ELF-1 (cell line): ENCODE measurements around the gene COPS8.

Experiments
- DNase-seq: peaks from one replicate; pipeline ENCODE4 v3.0.0-alpha.2; 2016; ENCODE audit warnings: low read depth, low spot score

Gene COPS8

DNA sequence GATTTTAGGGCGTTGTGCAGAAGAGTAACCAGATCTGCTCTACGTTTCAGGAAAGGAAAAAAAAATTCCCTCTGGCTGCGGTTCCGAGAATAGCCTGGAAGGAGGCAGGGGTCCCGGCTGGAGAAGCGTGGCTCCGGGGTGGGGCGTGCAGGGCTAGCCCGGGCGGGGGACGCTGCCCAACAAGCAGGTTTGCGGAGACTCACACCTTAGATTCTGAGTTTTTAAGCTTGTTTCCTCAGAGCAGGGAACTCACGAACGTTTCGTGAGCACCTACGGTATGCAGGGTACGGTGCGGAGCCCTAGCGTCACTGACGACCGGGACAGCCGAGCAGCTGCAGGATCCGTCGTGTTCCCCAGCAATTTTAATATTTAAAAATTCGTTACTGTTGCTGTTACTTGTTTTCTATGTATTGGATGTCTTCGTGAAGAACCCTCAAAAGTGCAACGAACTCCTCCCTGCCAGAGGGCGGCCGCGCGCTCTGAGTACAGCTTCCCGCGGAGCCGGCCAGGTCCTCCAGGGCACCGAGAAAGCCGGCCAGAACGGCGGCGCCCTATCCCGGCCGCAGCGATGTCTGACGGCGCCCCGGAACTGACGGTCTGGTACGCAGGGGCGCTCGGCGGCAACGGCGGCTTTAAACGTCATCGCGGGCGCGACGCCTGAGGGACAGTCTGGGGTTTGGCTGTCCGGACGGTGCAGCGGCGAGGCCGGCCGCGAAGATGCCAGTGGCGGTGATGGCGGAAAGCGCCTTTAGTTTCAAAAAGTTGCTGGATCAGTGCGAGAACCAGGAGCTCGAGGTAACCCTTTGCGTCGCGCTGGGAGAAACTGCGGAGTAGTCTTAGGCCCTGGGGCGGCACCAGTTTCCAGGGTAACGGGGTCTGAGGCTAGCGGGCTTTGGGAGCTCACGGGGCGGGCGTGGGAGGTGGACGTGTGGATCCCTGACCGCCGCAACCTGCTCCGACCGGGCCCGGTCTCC lies at the start of gene COPS8:
TSS of gene COPS8 (plus strand) at position 642 of the 974 bp plus-strand sequence. CDS start at position 718, 76 bp downstream.
- peak; percentile 95 for DNase-seq

DNA sequence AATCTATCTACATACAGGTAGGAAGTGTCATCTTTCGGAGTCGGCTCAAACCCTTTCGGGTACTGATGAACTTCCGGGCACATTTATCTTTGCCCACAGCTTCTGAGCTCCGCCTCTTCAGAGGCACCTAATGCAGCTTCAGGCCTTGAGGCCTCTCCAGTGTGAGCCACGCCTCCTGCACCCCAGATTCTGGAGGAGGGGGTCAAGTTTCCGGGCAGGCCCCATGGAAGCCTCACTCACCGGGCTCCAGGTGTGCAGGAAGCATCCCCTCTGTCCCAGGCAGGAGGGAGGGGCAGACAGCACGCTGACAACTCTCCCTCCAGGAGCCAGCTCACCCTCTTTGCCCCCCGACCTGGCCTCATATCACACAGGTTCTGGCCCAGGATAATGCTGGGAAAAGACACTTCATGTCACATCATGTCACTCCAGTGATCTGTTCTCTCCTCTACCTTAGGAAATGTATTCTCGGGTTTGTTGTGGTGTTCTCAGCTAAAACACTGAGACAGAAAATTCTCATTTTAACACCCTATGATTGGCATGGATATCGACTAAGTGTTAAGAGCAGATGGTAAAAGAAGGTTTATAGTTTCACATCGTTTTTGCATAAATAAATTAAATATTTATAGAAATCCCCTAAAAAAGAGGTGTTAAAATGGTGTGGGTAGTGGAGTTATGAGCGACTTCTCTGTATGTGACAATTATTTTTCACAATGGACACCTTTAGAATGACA lies 46.2 kb upstream of the COPS8 start:
- no peak for DNase-seq

GRCh38 chr2:237041231-237041630 lies 44.5 kb upstream of the COPS8 start:
- DNase-seq, result no peak

- no peak for DNase-seq
Measured at GRCh38 chr2:237042101-237042500, 43.6 kb upstream of the COPS8 start.

DNA sequence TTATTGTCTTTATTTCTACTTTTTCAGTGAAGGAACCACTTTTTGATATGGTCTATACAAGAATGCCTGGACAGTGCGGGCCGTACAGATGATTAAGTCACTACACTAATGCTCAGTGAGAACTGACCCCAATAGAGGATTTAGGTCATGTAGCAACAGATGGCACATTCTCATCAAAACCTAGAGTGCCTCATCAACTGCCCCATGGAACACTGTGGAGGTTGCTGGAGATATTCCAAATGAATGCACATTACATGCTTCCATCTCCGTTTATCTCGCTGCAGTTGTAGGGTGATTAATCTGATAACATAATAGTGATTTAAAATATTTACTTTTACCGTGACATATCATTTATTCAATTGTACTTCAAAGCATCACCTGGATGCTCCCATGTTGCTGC lies 41.8 kb upstream of the COPS8 start:
- DNase-seq, result no peak

GRCh38 chr2:237044281-237044680 lies 41.4 kb upstream of the COPS8 start:
- no peak for DNase-seq

DNA sequence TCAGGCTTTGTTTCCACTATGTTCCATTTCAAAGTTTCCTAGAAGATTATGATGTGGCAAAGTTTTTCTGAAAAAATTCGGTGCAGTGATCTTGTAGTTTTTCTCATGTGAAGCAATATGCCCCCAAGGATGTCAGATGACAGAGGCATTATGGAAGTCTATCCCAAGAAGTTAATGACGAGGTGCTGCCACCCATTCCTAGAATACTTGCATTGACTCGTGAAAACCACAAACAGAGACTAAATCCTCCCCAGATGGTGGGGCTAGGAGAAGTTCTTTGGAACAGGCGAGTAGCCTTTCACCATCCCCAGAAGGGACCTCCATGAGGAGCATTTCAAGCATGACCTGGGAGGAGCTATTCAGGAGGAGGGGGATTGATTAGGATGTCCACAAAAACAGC lies 40.2 kb upstream of the COPS8 start:
- no peak for DNase-seq

DNA sequence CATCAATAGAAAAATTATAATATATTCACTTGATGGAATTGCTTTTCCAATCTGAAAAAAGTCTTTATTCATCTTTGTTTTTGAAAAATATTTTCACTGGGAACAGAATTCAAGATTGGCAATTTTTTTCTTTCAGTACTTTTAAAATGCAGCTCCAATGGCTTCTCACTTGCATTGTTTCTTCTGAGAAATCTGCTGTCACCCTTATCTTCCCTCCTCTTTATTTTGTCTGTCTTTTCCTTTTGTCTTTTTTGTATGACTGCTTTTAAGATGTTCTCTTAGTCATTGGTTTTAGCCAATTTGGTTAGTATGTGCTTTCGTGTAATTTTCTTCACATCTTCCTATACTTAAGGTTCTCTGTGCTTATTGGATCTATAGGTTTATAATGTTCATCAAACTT lies 37.1 kb upstream of the COPS8 start:
- DNase-seq, result no peak

- no peak for DNase-seq
Measured at GRCh38 chr2:237051861-237052260, 33.8 kb upstream of the COPS8 start.

DNA sequence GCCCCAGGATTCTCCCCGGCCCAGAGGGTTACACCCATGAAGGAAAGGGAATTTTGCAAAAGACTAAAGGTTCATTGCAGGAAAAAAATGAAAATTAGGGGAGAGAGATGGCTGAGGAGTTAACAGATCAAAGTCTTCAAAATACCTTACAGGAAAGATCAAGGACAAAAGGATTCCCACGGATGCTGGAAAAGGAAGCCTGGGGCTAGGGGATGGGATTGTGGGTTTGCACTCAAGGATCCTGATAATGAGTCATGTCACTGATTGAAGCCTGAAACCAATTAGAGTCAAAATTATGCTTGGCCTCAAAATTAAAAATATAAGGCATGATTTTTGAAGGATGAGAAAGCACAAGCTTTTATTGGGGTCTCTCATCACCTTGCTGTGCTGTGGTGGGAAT lies 32.6 kb upstream of the COPS8 start:
- no peak for DNase-seq

DNA sequence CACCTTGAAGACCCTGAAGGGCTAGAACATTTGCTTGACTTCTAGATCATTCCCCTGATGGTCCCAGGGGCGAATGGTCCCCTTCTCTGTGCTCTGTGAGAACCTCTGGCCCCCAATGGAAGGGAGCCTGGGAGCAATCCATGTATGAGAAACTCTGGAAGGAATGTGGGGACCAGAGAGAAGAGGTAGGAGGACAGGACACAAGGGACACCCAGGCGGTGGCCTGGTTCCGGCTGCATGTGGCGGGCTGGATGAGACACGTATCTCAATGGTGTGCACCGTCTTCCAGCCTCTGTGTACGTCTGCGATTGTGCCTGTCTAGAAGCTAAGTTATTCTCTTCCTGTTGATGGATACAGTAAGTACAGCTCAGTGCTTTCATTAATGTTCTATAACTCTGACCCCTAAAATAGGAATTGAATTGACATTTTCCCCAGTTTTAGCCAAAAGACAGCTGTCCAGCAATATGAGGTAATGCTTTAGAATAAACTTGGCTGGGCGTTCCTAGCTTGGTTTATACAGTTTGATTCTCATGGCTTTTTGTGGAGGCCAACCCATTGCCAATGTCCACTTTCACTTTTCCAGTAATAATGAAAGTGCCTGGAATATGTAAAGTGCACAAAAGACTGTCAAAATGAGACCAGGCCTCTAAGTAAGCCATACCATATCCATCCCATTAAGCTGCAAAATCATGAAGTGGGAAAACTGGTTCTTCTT lies 30.1 kb upstream of the COPS8 start:
- DNase-seq, result no peak

DNA sequence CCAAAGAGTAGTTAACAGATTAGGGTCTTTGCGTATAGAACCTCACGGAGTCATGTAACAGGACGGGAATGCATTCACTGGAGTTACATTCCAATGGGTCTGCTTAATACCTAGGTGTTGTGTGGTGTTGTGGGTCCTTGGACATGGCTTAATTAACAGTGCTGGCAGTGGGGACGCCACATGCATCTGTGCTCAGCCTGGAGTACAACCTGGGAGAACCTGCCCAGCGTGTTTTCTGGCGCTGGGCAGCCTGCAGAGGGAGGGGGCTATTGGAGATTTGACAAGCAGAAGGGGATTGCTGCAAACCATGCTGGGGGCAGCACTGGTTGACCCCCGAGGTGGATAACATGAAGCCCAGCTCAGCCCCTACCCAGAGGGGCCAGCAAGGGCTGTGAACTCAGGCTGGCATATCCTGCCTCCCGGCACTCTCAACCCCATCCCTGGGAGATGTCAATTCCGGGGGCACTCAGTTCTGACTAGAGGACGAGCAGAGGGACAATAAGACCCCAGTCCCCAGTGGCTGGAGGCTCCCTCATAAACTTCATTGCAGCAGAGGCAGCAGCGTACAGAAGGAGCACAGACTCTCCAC lies 29.3 kb upstream of the COPS8 start:
- peak; percentile 80 for DNase-seq

DNA sequence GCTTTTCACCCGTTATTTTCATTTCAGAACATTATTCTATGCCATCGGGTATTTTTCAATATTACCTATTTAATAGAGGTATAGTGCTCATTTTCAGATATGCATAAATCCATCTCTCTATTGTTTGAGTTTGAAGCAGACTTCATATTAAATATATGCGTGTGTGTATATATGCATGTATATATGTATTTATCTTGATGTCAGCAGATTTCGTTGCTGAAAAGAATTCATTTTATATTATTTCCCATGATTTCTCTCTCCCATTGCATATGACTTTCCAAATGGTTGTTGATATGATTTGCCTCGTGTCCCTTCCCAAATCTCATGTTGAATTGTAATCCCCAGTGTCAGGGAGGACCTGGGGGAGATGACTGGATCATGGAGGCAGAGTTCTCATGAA lies 28.6 kb upstream of the COPS8 start:
- no peak for DNase-seq

DNA sequence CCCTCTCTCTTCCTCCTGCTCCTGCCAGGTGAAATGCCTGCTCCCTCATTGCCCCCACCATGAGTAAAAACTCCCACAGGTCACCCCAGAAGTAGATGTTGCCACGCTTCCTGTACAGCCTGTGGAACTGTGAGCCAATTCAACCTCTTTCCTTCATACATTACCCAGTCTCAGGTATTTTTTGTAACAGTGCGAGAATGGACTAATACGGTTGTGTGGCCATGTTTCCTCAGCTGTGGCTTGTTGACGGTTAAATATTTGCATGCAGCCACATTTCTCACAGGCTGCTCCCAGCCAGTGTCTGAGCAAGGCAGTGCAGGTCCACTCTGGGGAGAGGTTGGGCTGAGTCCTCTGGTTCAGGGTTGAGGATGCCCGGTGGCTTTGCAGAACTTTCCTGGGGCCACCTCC lies 27.8 kb upstream of the COPS8 start:
- DNase-seq, result no peak

DNA sequence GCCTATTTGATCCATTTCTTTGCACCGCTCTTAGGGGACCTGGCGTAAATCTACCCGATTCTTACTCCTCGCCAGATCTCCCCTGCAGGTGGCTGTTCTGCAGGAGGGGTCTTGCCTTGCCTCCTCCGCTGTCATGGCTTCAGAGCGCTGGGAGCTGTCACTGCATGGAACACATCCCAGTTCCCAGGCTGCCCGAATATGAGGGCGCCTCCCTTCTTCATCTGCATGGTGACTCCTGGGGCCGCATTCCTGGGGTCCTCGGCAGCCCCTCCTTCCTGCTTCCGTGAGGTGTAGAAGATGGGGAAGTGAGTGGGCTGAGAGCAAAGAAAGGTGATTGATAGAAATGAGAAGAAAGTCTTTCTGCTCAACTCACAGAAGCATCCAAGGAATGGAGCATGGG lies 27.3 kb upstream of the COPS8 start:
- no peak for DNase-seq

DNA sequence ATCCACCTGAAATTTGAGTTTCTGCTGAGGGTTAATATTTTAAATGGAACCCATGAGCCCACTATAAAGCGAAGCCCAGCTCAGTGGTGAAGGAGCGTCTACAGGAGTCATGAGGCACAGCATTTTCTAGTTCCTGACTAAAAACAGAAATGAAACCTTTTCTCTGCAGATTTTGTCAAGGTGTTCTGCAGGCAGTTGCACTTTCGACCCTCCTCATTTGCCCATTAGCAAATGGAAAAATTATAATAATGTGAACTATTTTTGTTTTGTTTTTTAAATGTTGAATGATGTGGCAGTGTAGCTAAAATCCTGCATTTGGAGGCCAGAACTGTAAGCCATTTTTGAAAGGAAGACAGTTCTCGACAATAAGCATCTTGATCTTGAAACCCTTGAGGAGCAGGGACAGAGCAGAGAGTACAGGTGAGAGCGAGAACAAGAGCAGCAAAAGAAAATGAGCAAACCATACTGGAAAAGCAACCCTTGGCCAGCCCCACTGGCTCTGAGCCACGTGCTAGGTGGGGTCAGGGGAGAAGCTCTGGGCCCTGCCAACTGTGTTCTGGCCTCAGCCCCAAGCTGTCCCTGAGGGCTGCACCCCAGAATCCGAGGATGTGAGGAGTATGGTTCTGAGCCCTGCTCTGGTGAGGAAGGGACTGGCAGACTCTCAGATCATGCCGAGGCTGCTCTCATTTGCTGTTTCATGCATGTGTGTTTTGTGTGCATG lies 26.4 kb upstream of the COPS8 start:
- DNase-seq, result no peak

- peak; percentile 77 for DNase-seq
Measured at GRCh38 chr2:237060534-237061312, 25.0 kb upstream of the COPS8 start.

DNA sequence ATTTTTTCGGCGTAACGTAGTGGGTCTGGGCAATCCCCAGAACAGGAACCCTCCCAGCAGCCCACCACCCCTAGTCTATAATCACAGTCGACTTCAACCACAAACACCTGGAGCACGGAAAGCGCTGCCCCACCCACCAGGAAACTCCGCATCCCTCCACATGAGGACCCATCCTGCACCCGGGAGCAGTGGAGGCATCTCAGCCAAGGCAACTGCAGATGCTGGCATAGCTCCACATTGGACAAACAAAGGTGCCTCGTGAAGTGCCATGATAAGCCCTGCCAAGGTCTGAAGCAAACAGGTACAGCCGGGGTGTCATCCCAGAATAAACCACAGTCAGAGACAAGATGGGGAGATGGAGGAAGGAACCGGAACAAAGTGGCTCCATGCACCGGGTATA lies 24.3 kb upstream of the COPS8 start:
- DNase-seq, result no peak

- peak; percentile 51 for DNase-seq
Measured at GRCh38 chr2:237062585-237062984, 23.1 kb upstream of the COPS8 start.
